Neuronal stem cell (in vitro differentiated cells): ENCODE data around the gene NFYC.

Experiments used
- DNase-seq: peaks from one replicate; pipeline ENCODE4 v3.0.0-alpha.2; 2013; ENCODE audit warnings: low spot score
- H2AFZ ChIP-seq: one replicate; pipeline ENCODE4 v1.6.1; 2013; ENCODE audit warnings: mild to moderate bottlenecking, low read length, inconsistent platforms
- H2AK5ac ChIP-seq: 2 replicates; pipeline ENCODE4 v1.6.1; 2013; ENCODE audit warnings: low read depth, mild to moderate bottlenecking, inconsistent platforms, low read length, moderate library complexity, mixed read lengths
- H2BK120ac ChIP-seq: 2 replicates; pipeline ENCODE4 v1.6.1; 2013; ENCODE audit warnings: low read depth, mild to moderate bottlenecking, inconsistent platforms, low read length, moderate library complexity, mixed read lengths
- H2BK12ac ChIP-seq: one replicate; pipeline ENCODE4 v1.6.1; 2013; ENCODE audit warnings: low read length, inconsistent platforms
- H2BK15ac ChIP-seq: 2 replicates; pipeline ENCODE4 v1.6.1; 2013; ENCODE audit warnings: mild to moderate bottlenecking, low read length, inconsistent platforms, mixed read lengths
- H2BK5ac ChIP-seq: one replicate; pipeline ENCODE4 v1.6.1; 2013; ENCODE audit warnings: inconsistent platforms, mild to moderate bottlenecking, low read length, moderate library complexity
- H3K14ac ChIP-seq: one replicate; pipeline ENCODE4 v1.6.1; 2013; ENCODE audit warnings: low read length, inconsistent platforms
- H3K18ac ChIP-seq: 2 replicates; pipeline ENCODE4 v1.6.1; 2013; ENCODE audit warnings: low read length, inconsistent platforms
- H3K23ac ChIP-seq: 2 replicates; pipeline ENCODE4 v1.6.1; 2013; ENCODE audit warnings: low read depth, mild to moderate bottlenecking, mixed read lengths, low read length, inconsistent platforms; ENCODE audit not compliant: poor library complexity
- H3K27ac ChIP-seq: replicated peaks from 3 replicates; pipeline ENCODE4 v1.5.1; 2013; ENCODE audit warnings: low read length, inconsistent platforms
- H3K27me3 ChIP-seq, 3 experiments: 2 replicates each; pipeline ENCODE4 v1.6.1; 2013; ENCODE audit warnings: low read length in 3 of 3, mild to moderate bottlenecking in 2 of 3, inconsistent platforms in 1 of 3, low read depth in 1 of 3, mixed read lengths in 1 of 3, moderate library complexity in 1 of 3; ENCODE audit not compliant: control insufficient read depth in 3 of 3, insufficient read depth in 3 of 3
- H3K36me3 ChIP-seq, 2 donors: replicated peaks in 1 of 2; 2 replicates each; pipeline ENCODE4 v1.6.1; 2013; ENCODE audit warnings: low read length in 2 of 2; ENCODE audit not compliant: control insufficient read depth in 2 of 2, insufficient read depth in 2 of 2
- H3K4ac ChIP-seq: 2 replicates; pipeline ENCODE4 v1.6.1; 2013; ENCODE audit warnings: inconsistent platforms, mild to moderate bottlenecking, low read length, moderate library complexity
- H3K4me1 ChIP-seq, 2 donors: 1 replicate in 1 of 2; 2 replicates in 1 of 2; pipeline ENCODE4 v1.6.1; 2013; ENCODE audit warnings: low read length in 2 of 2, low read depth in 1 of 2; ENCODE audit not compliant: control insufficient read depth in 2 of 2, insufficient read depth in 1 of 2
- H3K4me2 ChIP-seq: one replicate; pipeline ENCODE4 v1.6.1; 2013; ENCODE audit warnings: mild to moderate bottlenecking, low read length, inconsistent platforms; ENCODE audit not compliant: insufficient read depth, poor library complexity, severe bottlenecking
- H3K4me3 ChIP-seq, 2 donors: 2 replicates each; pipeline ENCODE4 v1.5.1; 2013; ENCODE audit warnings: low read length in 2 of 2, mild to moderate bottlenecking in 2 of 2, inconsistent platforms in 1 of 2, moderate library complexity in 1 of 2
- H3K79me1 ChIP-seq: one replicate; pipeline ENCODE4 v1.6.1; 2013; ENCODE audit warnings: low read depth, mild to moderate bottlenecking, inconsistent platforms, low read length, moderate library complexity
- H3K9ac ChIP-seq: one replicate; pipeline ENCODE4 v1.6.1; 2013; ENCODE audit warnings: mild to moderate bottlenecking, low read depth, low read length, inconsistent platforms; ENCODE audit not compliant: poor library complexity
- H3K9me3 ChIP-seq, 2 donors: replicated peaks in 1 of 2; 2 replicates each; pipeline versions ENCODE3 to v1.6.1; 2013; ENCODE audit warnings: low read length in 2 of 2, mild to moderate bottlenecking in 2 of 2, inconsistent platforms in 1 of 2, low read depth in 1 of 2, mixed read lengths in 1 of 2, moderate library complexity in 1 of 2; ENCODE audit not compliant: control insufficient read depth in 2 of 2, insufficient read depth in 1 of 2
- H4K8ac ChIP-seq: one replicate; pipeline ENCODE4 v1.6.1; 2013; ENCODE audit warnings: low read depth, mild to moderate bottlenecking, inconsistent platforms, low read length, moderate library complexity
- H4K91ac ChIP-seq: one replicate; pipeline ENCODE4 v1.6.1; 2013; ENCODE audit warnings: low read length, low read depth, mild to moderate bottlenecking, inconsistent platforms; ENCODE audit not compliant: poor library complexity
- WGBS, 2 donors: extraction: QIAGEN DNeasy Blood & Tissue Kit; methylation state at CpG; one replicate each; pipeline ENCODE4 v1.1.7; 2013; ENCODE audit warnings: missing lambda C conversion rate in 2 of 2, mixed read lengths in 1 of 2; ENCODE audit not compliant: insufficient read length in 2 of 2, insufficient replicate concordance in 1 of 2; ENCODE audit errors: extremely low coverage in 2 of 2; 5-methylcytosine and 5-hydroxymethylcytosine counted together

NFYC gene

GRCh38 chr1:40760984-40761383 lies 69.5 kb downstream of the NFYC start:
- no peak overlapping the region for H3K27ac ChIP-seq
- no peak overlapping the region for H3K14ac ChIP-seq
- no peak overlapping the region for H2AK5ac ChIP-seq
- H2AFZ ChIP-seq = no peak overlapping the region
- peaks cover 0 to 2% of the 10 kb centered on the region in 2 donors for H3K4me1 ChIP-seq
- H2BK120ac ChIP-seq = no peak overlapping the region
- no CpG with 5 or more reads among the region's 4 CpGs for WGBS, 2 donors
- no peak overlapping the region for H2BK5ac ChIP-seq
- no peak for DNase-seq
- H3K27me3 ChIP-seq = no peaks in the 10 kb centered on the region
- H3K4me3 ChIP-seq = no peak overlapping the region
- no peak overlapping the region for H2BK15ac ChIP-seq
- H2BK12ac ChIP-seq = no peak overlapping the region
- no peak overlapping the region for H3K9ac ChIP-seq
- H4K8ac ChIP-seq = no peak overlapping the region
- H4K91ac ChIP-seq = no peak overlapping the region
- H3K9me3 ChIP-seq = no peaks in the 10 kb centered on the region
- H3K18ac ChIP-seq = no peak overlapping the region
- H3K79me1 ChIP-seq = peaks cover 1% of the 10 kb centered on the region
- peaks cover 39 to 98% of the 10 kb centered on the region in 2 donors for H3K36me3 ChIP-seq
- no peak overlapping the region for H3K4ac ChIP-seq
- H3K23ac ChIP-seq = no peak overlapping the region
- H3K4me2 ChIP-seq = no peak overlapping the region

GRCh38 chr1:40762144-40762923 lies 70.8 kb downstream of the NFYC start:
- peaks cover 42 to 98% of the 10 kb centered on the region in 2 donors for H3K36me3 ChIP-seq
- no peak overlapping the region for H3K4me3 ChIP-seq
- H3K27ac ChIP-seq = no peak overlapping the region
- H3K23ac ChIP-seq = no peak overlapping the region
- no peak for DNase-seq
- no peaks in the 10 kb centered on the region for H3K4me1 ChIP-seq
- H3K4me2 ChIP-seq = no peak overlapping the region
- H3K14ac ChIP-seq = no peak overlapping the region
- H2AFZ ChIP-seq = no peak overlapping the region
- no CpG with 5 or more reads among the region's 7 CpGs for WGBS, 2 donors
- H3K4ac ChIP-seq = no peak overlapping the region
- H2BK120ac ChIP-seq = no peak overlapping the region
- H4K8ac ChIP-seq = no peak overlapping the region
- no peaks in the 10 kb centered on the region for H3K27me3 ChIP-seq
- H2BK15ac ChIP-seq = no peak overlapping the region
- no peaks in the 10 kb centered on the region for H3K9me3 ChIP-seq
- peaks cover 1% of the 10 kb centered on the region for H3K79me1 ChIP-seq
- no peak overlapping the region for H2AK5ac ChIP-seq
- H3K9ac ChIP-seq = no peak overlapping the region
- H4K91ac ChIP-seq = no peak overlapping the region
- H3K18ac ChIP-seq = no peak overlapping the region
- no peak overlapping the region for H2BK5ac ChIP-seq
- H2BK12ac ChIP-seq = no peak overlapping the region

GRCh38 chr1:40763742-40764532 lies 72.4 kb downstream of the NFYC start:
- no CpG with 5 or more reads among the region's 9 CpGs for WGBS, 2 donors

GRCh38 chr1:40764981-40765380 lies 73.5 kb downstream of the NFYC start:
- H3K23ac ChIP-seq = no peak overlapping the region
- peaks cover 1% of the 10 kb centered on the region for H3K79me1 ChIP-seq
- no peak overlapping the region for H3K4me2 ChIP-seq
- no peak for DNase-seq
- H3K14ac ChIP-seq = no peak overlapping the region
- H2BK120ac ChIP-seq = no peak overlapping the region
- no peak overlapping the region for H3K4ac ChIP-seq
- H2BK5ac ChIP-seq = no peak overlapping the region
- H4K91ac ChIP-seq = no peak overlapping the region
- WGBS, 2 donors = no CpG with 5 or more reads among the region's 2 CpGs
- peaks cover 49 to 98% of the 10 kb centered on the region in 2 donors for H3K36me3 ChIP-seq
- H3K18ac ChIP-seq = no peak overlapping the region
- H3K27me3 ChIP-seq = no peaks in the 10 kb centered on the region
- no peak overlapping the region for H2AK5ac ChIP-seq
- H3K4me1 ChIP-seq = no peaks in the 10 kb centered on the region
- no peak overlapping the region for H4K8ac ChIP-seq
- H3K27ac ChIP-seq = no peak overlapping the region
- no peak overlapping the region for H3K9ac ChIP-seq
- H2BK15ac ChIP-seq = no peak overlapping the region
- H3K4me3 ChIP-seq = no peak overlapping the region
- H2BK12ac ChIP-seq = no peak overlapping the region
- no peaks in the 10 kb centered on the region for H3K9me3 ChIP-seq
- no peak overlapping the region for H2AFZ ChIP-seq

More at GRCh38 chr1:40763742-40764532, 72.4 kb downstream of the NFYC start:
- H4K91ac ChIP-seq = no peak overlapping the region
- no peak overlapping the region for H3K27ac ChIP-seq
- no peak overlapping the region for H2BK5ac ChIP-seq
- H3K36me3 ChIP-seq = peaks cover 43 to 98% of the 10 kb centered on the region in 2 donors
- H2BK12ac ChIP-seq = no peak overlapping the region
- no peak overlapping the region for H3K18ac ChIP-seq
- H3K23ac ChIP-seq = no peak overlapping the region
- DNase-seq = no peak
- no peak overlapping the region for H2BK15ac ChIP-seq
- no peak overlapping the region for H3K4me2 ChIP-seq
- H2AK5ac ChIP-seq = no peak overlapping the region
- H3K9me3 ChIP-seq = no peaks in the 10 kb centered on the region
- no peaks in the 10 kb centered on the region for H3K4me1 ChIP-seq
- no peak overlapping the region for H2AFZ ChIP-seq
- H3K9ac ChIP-seq = no peak overlapping the region
- H2BK120ac ChIP-seq = no peak overlapping the region
- H3K14ac ChIP-seq = no peak overlapping the region
- H3K4me3 ChIP-seq = no peak overlapping the region
- no peak overlapping the region for H4K8ac ChIP-seq
- no peaks in the 10 kb centered on the region for H3K27me3 ChIP-seq
- H3K79me1 ChIP-seq = peaks cover 1% of the 10 kb centered on the region
- no peak overlapping the region for H3K4ac ChIP-seq
